Cardiac septum (tissue), 1 donor: Measurements from ENCODE around the gene NOTUM. TPM values are rescaled to one million over a fixed set of nuclear protein-coding genes. Genes with fewer than 3 reads are reported as not detected.

Source experiments
- DNase-seq: peaks from one replicate; pipeline ENCODE4 v3.0.0-alpha.2; 2020; ENCODE audit warnings: low spot score
- intact Hi-C: fragments of 100-400 bp; cut with DNase I; formaldehyde crosslinking; loops from one replicate; pipeline ENCODE4 v1.14.0; 2022
- total RNA-seq: library from RNA; stranded (reverse); fragmentation: NEBNext Ultra II Directional; extraction: Animal tissue kit (Norgen Biotek cat#: 25700); gene quantifications from one replicate; pipeline ENCODE4 v1.2.1, GENCODE V29; 2021
- donor health status: DM: no; HTN: no; CAD: no.

Gene NOTUM
- total RNA-seq, 1 donor from 2014 or later, result 0.38 TPM

DNA sequence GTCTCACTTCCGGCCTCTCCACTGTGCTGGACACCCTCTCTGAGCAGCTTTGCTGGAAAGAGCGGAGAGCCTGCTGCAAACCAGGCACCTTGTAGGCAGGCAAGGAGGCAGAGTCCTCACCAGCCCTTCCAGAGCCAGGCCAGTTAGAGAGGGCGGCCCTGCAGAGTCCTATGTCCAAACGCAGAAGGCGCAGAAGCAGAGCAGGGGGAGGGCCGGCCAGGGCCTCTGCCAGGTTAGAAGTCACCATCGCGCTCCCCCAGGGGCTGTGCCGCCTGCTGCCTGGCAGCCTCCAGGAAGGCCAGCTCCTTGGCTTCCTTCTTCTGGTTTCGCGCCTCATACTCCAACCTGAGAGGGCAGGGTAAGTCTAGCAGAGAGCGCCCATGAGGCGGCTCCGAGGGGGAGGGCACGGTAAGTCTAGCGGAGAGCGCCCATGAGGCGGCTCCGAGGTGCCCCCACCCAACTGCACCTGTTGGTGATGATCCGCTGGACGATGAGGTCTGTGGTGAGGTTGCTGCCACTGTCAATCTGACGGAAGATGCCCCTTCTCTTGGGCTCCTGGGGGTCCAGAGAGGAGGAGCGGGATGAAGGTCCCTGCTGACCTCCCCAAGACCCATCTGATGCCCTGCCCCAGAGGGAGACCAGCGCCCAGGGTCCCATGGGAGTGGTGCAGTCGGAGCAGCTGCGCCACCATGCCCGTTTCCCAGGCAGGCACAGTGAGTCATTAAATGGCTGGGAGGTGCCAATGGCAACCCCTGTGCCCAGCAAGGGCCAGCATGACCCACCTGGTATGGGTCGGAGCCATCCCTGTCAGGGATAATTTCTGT is 56.2 kb downstream of the NOTUM start:
- intact Hi-C loops, result no loop called here
- no peak for DNase-seq

DNA sequence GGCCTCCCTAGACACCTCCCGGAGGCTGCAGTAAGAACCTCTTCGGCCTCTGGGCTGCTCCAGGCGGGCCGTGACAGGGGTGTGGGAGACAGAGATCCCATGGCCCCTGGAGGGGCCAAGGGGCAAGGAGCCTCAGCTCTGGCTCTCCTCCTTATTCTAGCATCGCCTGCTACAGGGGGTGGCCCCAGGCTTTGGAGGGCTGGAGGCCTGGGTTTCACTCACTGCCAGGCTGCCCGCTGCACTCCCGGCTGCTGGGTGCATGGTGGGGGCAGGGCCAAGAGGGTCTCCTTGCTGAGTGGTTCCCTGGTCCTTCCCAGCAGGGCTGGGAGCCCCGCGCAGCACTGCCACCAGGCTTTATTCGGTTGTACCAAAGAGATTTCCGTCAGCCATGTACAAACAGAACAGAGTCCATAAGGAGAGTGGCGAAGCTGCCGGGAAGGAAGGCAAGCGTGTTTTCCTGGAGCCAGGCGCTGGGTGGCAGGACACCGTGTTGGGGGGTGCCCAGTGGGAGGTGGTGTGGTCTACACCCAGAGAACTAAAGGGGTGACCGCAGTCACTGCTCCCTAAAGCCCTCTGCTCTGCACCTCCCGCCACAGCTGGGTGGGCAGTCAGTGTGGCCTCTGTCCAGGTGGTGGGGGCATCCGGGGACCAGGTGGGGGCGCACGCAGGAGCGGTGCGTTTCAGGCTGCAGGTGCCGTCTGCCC is 56.9 kb downstream of the NOTUM start:
- intact Hi-C loops, result no loop called here
- DNase-seq, result no peak

DNA sequence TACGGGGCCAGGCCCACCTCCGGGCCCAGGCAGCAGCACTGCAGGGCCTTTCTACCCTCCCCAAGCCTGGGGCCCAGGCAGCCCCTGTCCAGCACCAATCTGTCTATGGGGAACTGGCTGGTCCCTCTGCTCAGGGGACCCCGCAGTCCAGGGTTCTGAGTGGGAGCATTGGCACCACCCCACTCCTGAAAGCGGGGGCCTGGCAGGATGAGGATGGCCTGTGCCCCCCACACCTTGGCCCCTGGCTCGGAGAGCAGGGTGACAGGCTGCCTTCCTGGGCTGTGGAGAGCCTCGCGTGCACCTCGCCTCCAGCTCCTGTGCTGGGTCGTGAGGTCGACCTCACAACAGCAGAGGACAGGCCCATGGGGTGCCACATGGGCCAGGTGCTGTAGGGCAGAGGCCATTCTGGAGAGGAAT is 57.6 kb downstream of the NOTUM start:
- intact Hi-C loops, result no loop called here
- DNase-seq, result no peak

DNA sequence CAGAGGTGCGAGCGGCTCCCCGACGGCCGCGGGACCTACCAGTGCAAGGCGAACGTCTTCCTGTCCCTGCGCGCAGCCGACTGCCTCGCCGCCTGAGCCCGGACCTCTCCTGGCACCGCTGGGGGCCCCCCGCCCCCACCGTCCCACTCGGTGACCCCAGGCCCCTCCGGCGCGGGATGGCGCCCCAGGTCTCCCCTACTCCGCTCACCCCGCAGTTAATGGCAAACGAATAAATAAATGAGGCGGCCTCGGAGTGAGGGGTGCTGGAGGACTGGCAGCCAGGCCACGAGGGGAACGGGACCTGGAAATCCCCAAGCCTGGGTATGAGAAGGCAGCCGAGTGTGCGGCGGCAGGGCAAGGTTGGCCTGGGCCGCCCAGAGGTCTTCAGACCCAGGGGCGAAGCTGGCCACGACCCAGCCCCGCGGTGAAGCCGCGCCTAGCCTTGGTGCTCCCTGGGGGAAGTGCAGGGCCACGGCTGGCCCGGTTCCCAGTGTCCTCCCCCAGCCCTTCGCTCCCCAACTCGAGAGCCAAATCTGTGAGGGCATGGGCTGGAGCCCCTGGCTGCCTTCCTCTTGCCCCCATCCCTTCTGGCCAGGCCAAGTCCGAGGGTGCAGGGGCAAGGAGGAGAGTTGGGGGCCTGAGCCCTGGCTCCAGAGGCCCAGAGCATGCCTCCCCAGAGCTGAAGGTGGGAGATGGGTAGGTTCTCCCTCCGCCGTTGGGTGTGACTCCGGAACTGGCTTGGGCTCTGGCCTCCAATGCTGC is 58.2 kb downstream of the NOTUM start:
- no peak for DNase-seq
- intact Hi-C loops, result no loop called here

Other genes starting within 250 kb of the NOTUM start
- gene SLC25A10, start 248.9 kb downstream of the NOTUM start, total RNA-seq, result 6.3 TPM
- gene GCGR, start 157.0 kb downstream of the NOTUM start, total RNA-seq, result not detected
- gene MCRIP1, start 127.9 kb downstream of the NOTUM start, total RNA-seq, result 102 TPM
- gene PPP1R27, start 126.1 kb downstream of the NOTUM start, total RNA-seq, result 0.32 TPM
- 371 TPM for gene P4HB, start 100.7 kb downstream of the NOTUM start, total RNA-seq
- 158 TPM for gene ARHGDIA, start 89.8 kb downstream of the NOTUM start, total RNA-seq
- gene ALYREF, start 69.6 kb downstream of the NOTUM start, total RNA-seq, result 40.1 TPM
- 131 TPM for gene ANAPC11, start 69.5 kb downstream of the NOTUM start, total RNA-seq
- gene NPB, start 58.9 kb downstream of the NOTUM start, total RNA-seq, result 0.51 TPM
- gene PCYT2, start 49.8 kb downstream of the NOTUM start, total RNA-seq, result 47.1 TPM
- 8.3 TPM for gene SIRT7, start 43.0 kb downstream of the NOTUM start, total RNA-seq
- gene MAFG, start 33.5 kb downstream of the NOTUM start, total RNA-seq, result 24.4 TPM
- gene PYCR1, start 23.9 kb downstream of the NOTUM start, total RNA-seq, result 7.8 TPM
- 4.4 TPM for gene MYADML2, start 14.0 kb downstream of the NOTUM start, total RNA-seq
- gene ASPSCR1, start 16.4 kb upstream of the NOTUM start, total RNA-seq, result 25.5 TPM
- gene CENPX, start 61.7 kb upstream of the NOTUM start, total RNA-seq, result 22.8 TPM
- gene LRRC45, start 62.1 kb upstream of the NOTUM start, total RNA-seq, result 3.3 TPM
- gene RAC3, start 70.5 kb upstream of the NOTUM start, total RNA-seq, result 0.65 TPM
- 144 TPM for gene DCXR, start 76.5 kb upstream of the NOTUM start, total RNA-seq
- 21.0 TPM for gene RFNG, start 90.6 kb upstream of the NOTUM start, total RNA-seq
- gene GPS1, start 90.7 kb upstream of the NOTUM start, total RNA-seq, result 67.4 TPM
- gene DUS1L, start 104.6 kb upstream of the NOTUM start, total RNA-seq, result 47.6 TPM
- gene FASN, start 137.0 kb upstream of the NOTUM start, total RNA-seq, result 22.9 TPM